ENCODE data around the gene ATAD3A.
"Not testable (repeated sequence)": the region's sequence is repeated elsewhere in the genome, so short reads cannot be mapped to it uniquely, and the experiment has no call there.

ATAD3A gene

DNA sequence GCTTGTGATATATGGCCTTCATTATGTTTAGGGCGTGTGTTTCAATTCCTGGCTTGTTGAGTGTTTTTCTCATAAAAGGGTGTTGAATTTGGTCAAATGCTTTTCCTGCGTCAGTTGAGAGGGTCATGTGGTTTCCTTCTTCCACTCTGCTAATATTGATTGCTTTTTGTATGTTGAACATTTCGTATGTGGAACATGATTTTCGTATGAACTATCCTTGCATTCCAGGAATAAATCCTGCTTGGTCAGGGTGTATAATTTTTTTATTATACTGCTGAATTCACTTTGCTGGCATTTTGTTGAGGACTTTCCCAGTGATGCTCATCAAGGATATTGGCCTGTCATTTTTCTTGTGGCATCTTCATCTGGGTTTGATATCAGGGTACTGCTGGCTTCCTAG lies 4.7 kb upstream of the ATAD3A start:
- Histone ChIP-seq H3K9me3 (ENCODE audit: control insufficient read depth, insufficient read depth, low read length) (no peaks in the 10 kb centered on the region), H3K4me1 (ENCODE audit: insufficient read depth, low read length) (no peaks in the 10 kb centered on the region), H3K36me3 (ENCODE audit: insufficient read depth, low read length) (no peaks in the 10 kb centered on the region), H3K9ac (ENCODE audit: low read depth, low read length) (no peak overlapping the region)

DNA sequence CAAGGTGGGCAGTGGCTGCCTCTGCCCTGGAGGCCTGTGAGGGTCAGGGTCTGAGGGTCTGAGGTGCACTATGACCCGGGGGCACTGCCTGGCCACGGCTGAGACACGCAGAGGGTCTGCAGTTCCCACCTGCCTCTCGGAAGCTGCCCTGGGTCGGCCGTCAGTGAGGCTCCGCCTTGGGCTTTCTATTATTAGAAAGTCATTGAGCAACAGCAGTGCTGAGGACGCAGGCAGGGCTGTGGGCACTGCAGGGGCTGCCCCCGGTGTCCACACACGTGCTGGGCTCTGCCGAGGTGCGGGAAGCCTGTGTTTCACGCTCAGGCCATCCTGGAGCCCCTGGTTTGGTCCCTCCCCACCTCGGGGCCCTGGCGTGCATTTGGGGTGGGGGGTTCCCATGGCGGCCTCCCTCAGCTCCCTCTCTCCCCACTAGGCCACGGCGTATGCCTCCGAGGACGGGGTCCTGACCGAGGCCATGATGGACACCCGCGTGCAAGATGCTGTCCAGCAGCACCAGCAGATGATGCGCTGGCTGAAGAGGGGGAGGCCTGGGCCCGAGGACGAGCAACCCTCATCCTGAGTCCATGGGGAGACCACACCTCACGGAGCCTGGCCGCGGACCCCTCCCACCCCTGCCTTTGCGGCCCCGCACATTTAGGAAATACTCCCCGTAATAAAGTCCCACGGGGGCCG lies 3.0 kb upstream of the ATAD3A start:
- H3K9me3 ChIP-seq (ENCODE audit: control insufficient read depth, insufficient read depth, low read length); H3K36me3 ChIP-seq (ENCODE audit: insufficient read depth, low read length); H3K9ac ChIP-seq (ENCODE audit: low read depth, low read length); H3K4me1 ChIP-seq (ENCODE audit: insufficient read depth, low read length): not testable (repeated sequence)

DNA sequence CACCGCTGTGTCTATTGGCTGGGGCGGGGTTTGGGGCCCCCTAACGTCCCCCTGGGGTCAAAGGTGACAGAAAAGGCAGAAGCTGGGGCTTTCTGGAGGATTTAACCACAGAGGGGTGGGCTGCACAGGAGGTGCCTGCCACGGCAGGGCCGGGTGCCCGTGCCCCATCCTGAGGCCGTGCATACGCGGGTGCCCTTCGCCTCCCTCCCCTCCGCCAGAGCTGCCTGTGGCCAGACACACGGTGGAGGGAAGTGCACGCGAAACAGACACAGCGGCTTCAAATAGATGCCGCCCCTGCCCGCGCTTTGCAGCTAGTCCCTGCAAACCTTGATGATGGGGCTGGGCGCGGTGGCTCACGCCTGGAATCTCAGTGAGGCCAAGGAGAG lies 2.5 kb upstream of the ATAD3A start:
- not testable (repeated sequence) for H3K9ac ChIP-seq (ENCODE audit: low read depth, low read length); H3K36me3 ChIP-seq (ENCODE audit: insufficient read depth, low read length); H3K4me1 ChIP-seq (ENCODE audit: insufficient read depth, low read length); H3K9me3 ChIP-seq (ENCODE audit: control insufficient read depth, insufficient read depth, low read length)

DNA sequence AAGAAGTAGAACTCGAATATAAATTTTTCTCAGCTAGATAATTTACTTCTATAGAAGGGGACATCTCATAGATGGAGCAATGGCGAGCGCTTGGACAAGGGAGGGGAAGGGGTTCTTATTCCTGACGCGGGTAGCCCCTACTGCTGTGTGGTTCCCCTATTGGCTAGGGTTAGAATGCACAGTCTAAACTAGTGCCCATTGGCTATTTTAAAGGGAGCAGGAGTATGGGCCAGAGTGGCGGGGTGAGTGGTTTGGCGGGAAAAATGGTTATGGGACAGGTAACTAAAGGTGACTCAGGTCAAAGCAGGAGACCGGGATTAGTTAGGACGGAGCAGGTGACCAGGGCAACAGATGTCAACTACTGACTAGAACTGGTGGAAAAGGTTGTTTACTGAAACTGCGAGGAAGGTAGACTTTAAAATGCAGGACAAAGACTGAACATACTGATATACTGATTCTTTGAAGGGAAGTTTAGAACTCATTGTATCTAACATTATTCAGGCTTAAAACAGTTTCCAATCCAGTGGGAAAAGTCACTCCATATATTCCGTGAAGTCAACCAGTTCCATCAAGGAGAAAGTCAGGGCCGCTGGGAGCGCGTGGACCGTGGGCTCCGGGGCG lies 940 bp upstream of the ATAD3A start:
- peaks cover 4% of the 10 kb centered on the region; the same call in 1 of the 2 replicates for H3K36me3 ChIP-seq (ENCODE audit: insufficient read depth, low read length)
- H3K9me3 ChIP-seq (ENCODE audit: control insufficient read depth, insufficient read depth, low read length), result no peaks in the 10 kb centered on the region
- H3K4me1 ChIP-seq (ENCODE audit: insufficient read depth, low read length), result no peaks in the 10 kb centered on the region
- H3K9ac ChIP-seq (ENCODE audit: low read depth, low read length), result peak overlapping the region; percentile 86

DNA sequence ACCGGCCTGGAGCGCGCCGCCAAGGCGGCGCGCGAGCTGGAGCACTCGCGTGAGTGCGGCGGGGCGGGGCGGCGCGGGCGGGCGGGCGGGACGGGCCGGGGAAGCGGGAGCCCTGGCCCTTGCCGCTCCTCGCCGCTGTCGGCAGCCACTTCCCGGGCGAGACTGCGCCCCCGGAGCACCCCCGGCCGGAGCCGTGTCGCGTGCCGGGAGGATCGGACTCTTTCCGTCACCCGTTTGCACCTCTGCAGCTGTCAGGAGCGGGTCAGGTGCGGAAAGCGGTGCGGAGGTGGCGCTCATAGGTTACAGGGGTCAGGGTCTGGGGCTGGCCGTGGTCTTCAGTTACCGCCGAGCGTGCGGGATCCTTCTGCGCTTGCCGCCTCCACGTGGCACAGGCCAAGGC lies 463 bp downstream of the ATAD3A start:
- H3K9me3 ChIP-seq (ENCODE audit: control insufficient read depth, insufficient read depth, low read length); H3K9ac ChIP-seq (ENCODE audit: low read depth, low read length); H3K36me3 ChIP-seq (ENCODE audit: insufficient read depth, low read length); H3K4me1 ChIP-seq (ENCODE audit: insufficient read depth, low read length): not testable (repeated sequence)

DNA sequence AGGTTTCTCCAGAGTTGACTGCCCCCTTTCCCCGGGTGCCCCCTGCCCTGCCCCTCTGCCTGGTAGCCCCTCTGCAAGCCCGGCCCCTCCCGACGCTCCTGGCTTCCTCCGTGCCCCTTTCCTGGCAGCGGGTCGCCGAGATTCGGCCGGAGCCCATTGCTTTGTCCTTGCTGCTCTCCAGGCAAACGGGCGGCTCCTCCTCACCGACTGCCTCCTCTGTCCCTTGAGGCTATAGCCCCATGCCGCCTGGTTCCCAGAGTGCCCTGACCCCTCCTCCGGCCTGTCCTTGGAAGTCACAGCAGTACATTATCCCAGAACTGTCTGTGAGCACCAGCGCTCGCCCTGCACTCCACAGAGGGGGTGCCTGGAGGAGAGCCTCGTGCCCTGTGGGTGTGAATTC lies 1.7 kb downstream of the ATAD3A start:
- H3K9ac ChIP-seq (ENCODE audit: low read depth, low read length); H3K9me3 ChIP-seq (ENCODE audit: control insufficient read depth, insufficient read depth, low read length); H3K36me3 ChIP-seq (ENCODE audit: insufficient read depth, low read length); H3K4me1 ChIP-seq (ENCODE audit: insufficient read depth, low read length): not testable (repeated sequence)

DNA sequence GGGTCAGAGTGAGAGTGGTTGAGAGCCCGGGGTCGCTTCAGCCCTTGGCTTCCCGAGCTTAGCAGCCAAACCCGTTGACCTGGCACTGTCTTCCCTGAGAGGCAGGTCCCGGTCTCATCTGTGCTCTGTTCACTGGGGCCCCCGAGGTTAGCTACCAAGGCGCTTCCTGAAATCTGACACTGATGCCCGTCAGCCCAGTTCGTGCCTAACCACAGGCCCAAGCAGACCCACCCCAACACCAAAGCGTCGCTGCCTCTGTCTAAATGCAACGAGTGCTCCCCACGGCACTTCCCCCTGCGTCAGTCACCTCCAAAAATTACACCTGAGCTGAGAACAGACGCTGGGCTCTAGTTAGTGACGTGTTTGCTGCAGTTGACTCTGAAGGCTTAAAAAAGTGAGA lies 2.4 kb downstream of the ATAD3A start:
- not testable (repeated sequence) for H3K4me1 ChIP-seq (ENCODE audit: insufficient read depth, low read length); H3K9me3 ChIP-seq (ENCODE audit: control insufficient read depth, insufficient read depth, low read length); H3K36me3 ChIP-seq (ENCODE audit: insufficient read depth, low read length); H3K9ac ChIP-seq (ENCODE audit: low read depth, low read length)

DNA sequence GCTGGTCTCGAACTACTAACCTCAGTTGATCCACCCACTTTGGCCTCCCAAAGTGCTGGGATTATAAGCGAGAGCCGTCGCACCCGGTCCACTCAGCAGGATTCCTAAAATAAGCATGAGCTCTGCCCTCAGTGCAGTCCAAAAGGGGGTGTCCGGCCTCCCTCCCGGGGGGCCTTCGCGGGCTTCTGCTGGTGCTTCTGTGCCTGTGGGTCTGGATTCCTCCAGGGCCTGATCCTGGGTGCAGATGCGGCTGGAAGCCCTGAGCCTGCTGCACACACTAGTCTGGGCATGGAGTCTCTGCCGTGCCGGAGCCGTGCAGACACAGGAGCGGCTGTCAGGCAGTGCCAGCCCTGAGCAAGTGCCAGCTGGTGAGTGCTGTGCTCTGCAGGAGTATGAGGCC lies 5.0 kb downstream of the ATAD3A start:
- not testable (repeated sequence) for H3K9me3 ChIP-seq (ENCODE audit: control insufficient read depth, insufficient read depth, low read length); H3K9ac ChIP-seq (ENCODE audit: low read depth, low read length); H3K36me3 ChIP-seq (ENCODE audit: insufficient read depth, low read length); H3K4me1 ChIP-seq (ENCODE audit: insufficient read depth, low read length)

DNA sequence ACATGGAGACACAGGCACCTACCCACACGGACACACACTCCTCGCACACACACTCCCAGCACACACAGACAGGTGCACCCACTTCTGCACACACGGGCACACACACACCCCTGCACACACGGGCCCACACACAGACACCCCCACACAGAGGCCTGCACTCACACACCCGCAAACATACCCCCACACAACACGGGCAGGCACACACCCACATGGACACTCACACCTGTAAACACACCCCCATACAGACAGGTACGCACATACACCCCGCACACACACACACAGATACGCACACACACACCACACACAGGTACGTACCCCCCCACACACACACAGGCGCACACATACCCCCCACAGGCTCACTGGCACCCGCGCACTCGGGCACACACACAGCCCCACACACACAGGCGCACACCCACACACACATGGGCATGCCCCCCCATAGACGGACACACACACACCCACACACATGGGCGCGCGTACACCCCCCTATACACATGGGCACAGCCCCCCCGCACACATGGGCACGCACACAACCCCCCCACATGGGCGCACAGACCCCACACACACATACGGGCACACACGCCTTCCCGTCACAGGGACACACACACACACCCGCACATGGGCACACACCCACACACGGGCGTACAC lies 6.1 kb downstream of the ATAD3A start:
- Histone ChIP-seq H3K9me3 (ENCODE audit: control insufficient read depth, insufficient read depth, low read length) (no peaks in the 10 kb centered on the region), H3K36me3 (ENCODE audit: insufficient read depth, low read length) (peaks cover 4% of the 10 kb centered on the region; the same call in 1 of the 2 replicates), H3K4me1 (ENCODE audit: insufficient read depth, low read length) (no peaks in the 10 kb centered on the region), H3K9ac (ENCODE audit: low read depth, low read length) (no peak overlapping the region)

DNA sequence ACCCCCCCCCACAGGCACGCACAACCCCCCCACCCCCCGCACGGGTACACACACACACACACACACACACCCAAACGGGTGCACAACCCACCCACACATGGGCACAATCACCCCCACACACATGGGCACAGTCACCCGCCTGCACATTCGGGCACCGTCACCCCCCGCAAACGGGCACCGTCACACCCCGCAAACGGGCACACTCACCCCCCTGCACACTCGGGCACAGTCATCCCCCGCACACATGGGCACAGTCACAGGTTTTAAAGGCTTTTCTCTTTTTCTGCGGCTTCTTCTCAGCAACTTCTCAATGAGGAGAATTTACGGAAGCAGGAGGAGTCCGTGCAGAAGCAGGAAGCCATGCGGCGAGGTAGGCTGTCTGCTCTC lies 6.7 kb downstream of the ATAD3A start:
- H3K9ac ChIP-seq (ENCODE audit: low read depth, low read length); H3K4me1 ChIP-seq (ENCODE audit: insufficient read depth, low read length); H3K9me3 ChIP-seq (ENCODE audit: control insufficient read depth, insufficient read depth, low read length); H3K36me3 ChIP-seq (ENCODE audit: insufficient read depth, low read length): not testable (repeated sequence)

DNA sequence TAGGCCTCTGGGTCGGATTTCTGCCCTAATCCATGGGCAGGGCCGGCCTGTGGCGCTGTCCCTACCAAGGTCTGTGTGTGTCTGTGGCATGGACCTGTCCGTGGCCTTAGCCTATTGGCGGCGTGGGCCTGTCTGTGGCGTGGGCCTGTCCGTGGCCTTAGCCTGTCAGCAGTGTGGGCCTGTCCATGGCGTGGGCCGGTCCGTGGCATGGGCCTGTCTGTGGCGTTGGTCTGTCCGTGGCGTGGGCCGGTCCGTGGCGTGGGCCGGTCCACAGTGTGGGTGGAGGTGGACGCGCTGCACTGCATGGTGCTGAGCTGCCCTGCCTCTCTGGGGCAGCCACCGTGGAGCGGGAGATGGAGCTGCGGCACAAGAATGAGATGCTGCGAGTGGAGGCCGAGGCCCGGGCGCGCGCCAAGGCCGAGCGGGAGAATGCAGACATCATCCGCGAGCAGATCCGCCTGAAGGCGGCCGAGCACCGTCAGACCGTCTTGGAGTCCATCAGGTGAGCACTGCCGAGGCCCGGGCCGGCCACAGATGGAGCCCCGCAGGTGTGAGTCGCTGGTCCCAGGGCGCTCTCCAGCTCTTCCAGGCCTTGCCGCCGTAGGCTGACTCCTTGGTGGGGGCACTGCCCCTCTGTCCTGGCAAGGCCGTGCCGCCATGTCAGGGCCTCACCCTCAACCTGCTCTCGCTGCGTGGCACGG lies 8.0 kb downstream of the ATAD3A start:
- not testable (repeated sequence) for H3K9me3 ChIP-seq (ENCODE audit: control insufficient read depth, insufficient read depth, low read length); H3K36me3 ChIP-seq (ENCODE audit: insufficient read depth, low read length); H3K4me1 ChIP-seq (ENCODE audit: insufficient read depth, low read length); H3K9ac ChIP-seq (ENCODE audit: low read depth, low read length)

DNA sequence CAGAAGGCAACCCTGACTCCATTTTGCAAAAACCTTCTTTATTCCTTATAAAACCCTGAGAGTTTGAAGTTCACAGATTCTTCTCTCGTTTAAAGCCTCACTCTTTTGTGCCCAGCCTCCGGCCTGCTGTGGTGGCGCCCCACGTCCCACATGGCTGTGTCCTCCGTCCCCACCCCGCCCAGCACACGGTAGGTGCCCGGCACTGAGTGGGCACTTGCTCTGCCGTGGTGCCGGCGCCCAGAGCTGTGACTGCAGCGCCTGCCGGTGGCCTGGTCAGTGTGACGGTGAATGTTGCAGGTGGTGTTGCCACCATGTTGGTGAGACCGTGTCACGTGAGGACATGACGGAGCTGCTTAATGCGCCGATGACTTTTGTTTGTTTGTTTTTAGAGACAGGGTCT lies 9.4 kb downstream of the ATAD3A start:
- H3K9me3 ChIP-seq (ENCODE audit: control insufficient read depth, insufficient read depth, low read length), result no peaks in the 10 kb centered on the region
- no peaks in the 10 kb centered on the region for H3K4me1 ChIP-seq (ENCODE audit: insufficient read depth, low read length)
- no peak overlapping the region for H3K9ac ChIP-seq (ENCODE audit: low read depth, low read length)
- no peaks in the 10 kb centered on the region; the same call in none of the 2 replicates for H3K36me3 ChIP-seq (ENCODE audit: insufficient read depth, low read length)

DNA sequence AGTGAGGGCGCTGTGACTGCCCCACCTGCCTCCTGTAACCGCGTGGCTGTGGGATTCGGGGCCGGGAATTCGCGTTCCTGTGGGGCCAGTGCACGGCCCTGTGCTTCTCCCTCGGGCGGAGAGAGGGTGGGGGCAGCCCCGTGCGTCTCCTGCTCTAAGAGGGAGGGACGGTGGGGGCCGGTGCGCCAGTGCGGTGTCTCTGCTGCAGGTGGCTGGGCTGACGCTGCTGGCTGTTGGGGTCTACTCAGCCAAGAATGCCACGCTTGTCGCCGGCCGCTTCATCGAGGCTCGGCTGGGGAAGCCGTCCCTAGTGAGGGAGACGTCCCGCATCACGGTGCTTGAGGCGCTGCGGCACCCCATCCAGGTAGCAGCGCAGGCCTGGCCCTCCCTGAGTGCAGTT lies 10.6 kb downstream of the ATAD3A start:
- H3K9ac ChIP-seq (ENCODE audit: low read depth, low read length); H3K36me3 ChIP-seq (ENCODE audit: insufficient read depth, low read length); H3K4me1 ChIP-seq (ENCODE audit: insufficient read depth, low read length); H3K9me3 ChIP-seq (ENCODE audit: control insufficient read depth, insufficient read depth, low read length): not testable (repeated sequence)

DNA sequence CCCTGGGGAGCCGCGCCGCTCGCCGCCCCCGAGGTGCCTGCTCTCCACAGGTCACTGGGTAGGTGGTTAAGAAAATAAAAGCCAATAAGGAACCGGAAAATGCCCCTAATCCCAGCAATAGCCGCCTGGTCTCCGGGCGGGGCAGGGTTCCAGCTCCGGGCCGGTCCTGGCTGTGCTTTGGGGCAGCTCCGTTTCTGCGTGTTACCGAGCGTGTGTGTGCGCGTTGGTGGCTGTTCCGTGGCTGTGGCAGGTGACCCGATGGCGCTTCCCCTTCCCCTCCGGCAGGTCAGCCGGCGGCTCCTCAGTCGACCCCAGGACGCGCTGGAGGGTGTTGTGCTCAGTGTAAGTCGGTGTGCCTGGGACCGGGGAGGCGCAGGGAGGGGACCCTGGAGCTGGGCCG lies 11.3 kb downstream of the ATAD3A start:
- not testable (repeated sequence) for H3K9me3 ChIP-seq (ENCODE audit: control insufficient read depth, insufficient read depth, low read length); H3K9ac ChIP-seq (ENCODE audit: low read depth, low read length); H3K4me1 ChIP-seq (ENCODE audit: insufficient read depth, low read length); H3K36me3 ChIP-seq (ENCODE audit: insufficient read depth, low read length)

DNA sequence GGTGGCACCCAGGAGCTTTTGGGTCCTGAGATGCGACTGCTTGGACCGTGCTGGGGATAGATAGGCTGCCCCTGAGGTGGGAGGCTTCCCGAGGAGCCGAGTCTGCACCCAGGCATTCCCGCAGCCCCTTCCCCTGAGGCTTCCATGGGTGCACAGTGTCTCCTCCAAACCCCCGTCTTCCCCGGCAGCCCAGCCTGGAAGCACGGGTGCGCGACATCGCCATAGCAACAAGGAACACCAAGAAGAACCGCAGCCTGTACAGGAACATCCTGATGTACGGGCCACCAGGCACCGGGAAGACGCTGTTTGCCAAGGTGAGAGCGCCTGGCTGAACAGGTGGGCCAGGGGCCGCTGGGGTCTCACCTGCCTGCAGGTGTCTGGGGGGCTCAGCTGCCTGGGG lies 11.7 kb downstream of the ATAD3A start:
- H3K36me3 ChIP-seq (ENCODE audit: insufficient read depth, low read length); H3K9me3 ChIP-seq (ENCODE audit: control insufficient read depth, insufficient read depth, low read length); H3K4me1 ChIP-seq (ENCODE audit: insufficient read depth, low read length); H3K9ac ChIP-seq (ENCODE audit: low read depth, low read length): not testable (repeated sequence)

All from ES-I3 (cell line).